Caki2 (cell line): Measurements from ENCODE around the gene DIO2. TPM values are rescaled to one million over a fixed set of nuclear protein-coding genes. Genes with fewer than 3 reads are reported as not detected.

Experiments used
- DNase-seq: peaks from one replicate; pipeline ENCODE4 v3.0.0-alpha.2; 2015; ENCODE audit warnings: low read depth
- in situ Hi-C: cut with HindIII; loops from 2 replicates; pipeline ENCODE4 v1.10.0; 2016; ENCODE audit warnings: low sequenced_read_pairs, low pct_unique_long_range_greater_than_20kb, mixed read lengths
- total RNA-seq: library from RNA; depleted of rRNA; stranded (reverse); fragments of >200 nt; shearing (Covaris generic); gene quantifications from 2 replicates; pipeline ENCODE4 v1.2.3, GENCODE V29; 2014; ENCODE audit warnings: low replicate concordance; rRNA removed

The DIO2 gene
- not detected in 2 replicates for total RNA-seq

DNA sequence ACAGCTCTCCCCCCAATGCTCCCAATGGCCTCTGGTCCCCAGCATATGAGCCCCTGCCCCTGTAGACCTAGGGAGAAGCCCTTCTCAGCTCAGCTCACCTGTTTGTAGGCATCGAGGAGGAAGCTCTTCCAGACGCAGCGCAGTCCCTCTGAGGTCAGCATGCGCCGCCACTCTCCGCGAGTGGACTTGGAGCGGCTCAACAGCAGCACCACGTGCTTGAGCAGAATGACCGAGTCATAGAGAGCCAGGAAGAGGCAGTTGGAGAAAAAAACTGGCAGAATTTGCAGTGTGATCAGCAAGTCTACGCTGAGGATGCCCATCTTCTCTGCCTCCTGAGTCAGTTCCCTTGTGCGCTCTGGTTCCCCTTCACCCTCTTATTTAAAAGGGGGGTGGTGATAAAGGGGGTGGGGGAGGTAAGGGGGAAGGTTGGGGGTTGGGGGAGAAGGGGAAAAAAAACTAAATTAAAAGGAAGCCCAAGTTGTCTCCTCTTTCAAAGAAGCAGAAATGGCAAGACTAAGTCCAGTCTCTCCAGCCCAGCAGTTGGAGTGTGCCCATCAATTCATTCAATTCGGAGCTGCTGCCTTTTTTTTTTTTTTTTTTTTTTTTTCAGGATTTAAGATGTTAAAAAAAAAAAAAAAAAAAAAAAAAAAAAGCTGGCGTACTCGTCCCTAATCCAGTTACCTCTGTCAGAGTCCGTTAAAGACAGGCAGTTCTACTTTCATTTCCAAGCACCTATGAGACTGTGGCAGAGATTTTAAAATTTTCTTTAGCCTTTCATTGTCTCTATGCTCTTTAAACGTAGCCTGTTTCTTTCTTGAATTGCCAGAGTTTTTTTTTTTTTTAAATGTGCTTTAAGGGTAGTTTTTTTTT is at the start of gene DIO2:
TSS of gene DIO2 (minus strand) at position 352 of the 870 bp plus-strand sequence. CDS start at position 320, 32 bp downstream.
- no peak for DNase-seq
- in situ Hi-C loops: no loop called here

DNA sequence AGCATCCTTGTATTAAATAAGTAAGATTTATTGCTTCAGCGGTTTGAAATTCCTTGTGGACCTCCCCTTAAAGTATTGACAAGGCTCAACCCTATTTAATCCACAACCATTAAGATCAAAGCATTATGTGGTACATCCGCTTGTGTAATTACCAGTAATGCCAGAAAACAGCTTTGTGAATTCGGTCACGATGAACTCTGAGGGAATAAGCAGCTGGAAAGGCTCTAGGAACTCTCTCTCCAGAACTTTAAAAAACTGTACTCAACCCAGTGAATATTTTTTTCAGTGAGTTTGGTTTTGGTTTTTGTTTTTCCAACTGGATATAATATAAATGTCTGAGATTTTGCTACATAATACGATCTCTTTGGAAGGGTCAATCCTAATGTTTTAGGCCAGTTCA is 49.3 kb upstream of the DIO2 start:
- in situ Hi-C loops: no loop called here
- DNase-seq: no peak

DNA sequence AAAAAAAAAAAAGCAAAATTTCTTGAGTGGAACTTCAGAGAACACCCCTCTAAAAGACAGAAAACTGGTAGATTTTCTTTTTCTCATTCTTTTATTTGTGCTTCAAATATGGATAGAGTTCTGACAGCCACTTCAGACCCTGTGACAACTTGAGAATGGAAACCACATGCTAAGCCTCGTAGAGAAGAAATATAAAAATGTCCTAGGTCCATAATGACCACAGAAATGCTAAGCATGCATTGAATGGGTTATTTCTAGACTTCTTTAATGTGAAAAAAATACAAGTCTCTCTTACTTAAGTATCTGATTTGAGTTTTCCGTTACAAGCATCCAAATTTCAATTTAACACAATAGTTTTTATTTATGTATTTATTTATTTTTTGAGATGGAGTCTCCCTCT is 28.3 kb upstream of the DIO2 start:
- in situ Hi-C loops: no loop called here
- DNase-seq: no peak

GRCh38 chr14:80237143-80237542 is 25.8 kb upstream of the DIO2 start:
- DNase-seq: no peak
- in situ Hi-C loops: no loop called here

DNA sequence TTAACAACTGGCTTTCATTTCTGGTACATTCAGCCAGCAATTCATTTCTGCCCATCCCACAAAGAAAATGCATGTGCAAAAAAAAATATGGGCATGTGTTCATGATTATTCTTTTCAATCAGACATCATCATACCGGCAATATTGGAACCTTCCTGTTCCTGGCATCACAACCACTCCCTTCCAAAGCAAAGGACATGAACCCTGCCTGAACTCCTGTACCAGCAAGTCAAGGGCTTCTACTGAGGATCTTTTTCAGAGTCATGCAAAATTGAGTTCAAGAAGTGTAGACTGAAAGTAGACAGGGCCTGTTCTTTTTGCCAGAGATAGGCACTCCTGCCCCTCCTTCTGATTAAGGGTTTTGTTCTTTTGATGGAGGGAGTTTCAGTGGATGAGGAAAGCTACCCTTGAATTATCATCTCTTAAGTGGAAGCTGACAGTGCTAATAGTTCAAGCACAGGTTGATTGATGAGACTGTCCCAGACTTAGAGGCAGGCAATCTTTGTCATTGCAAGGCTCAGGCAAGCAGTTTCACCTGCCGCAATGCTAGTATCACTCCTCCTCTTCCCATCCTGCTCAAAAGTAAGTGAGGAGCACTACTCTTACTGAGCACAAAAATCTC is 22.3 kb upstream of the DIO2 start:
- in situ Hi-C loops: no loop called here
- no peak for DNase-seq

- in situ Hi-C loops: no loop called here
Observed at GRCh38 chr14:80231702-80232101, 20.4 kb upstream of the DIO2 start.

DNA sequence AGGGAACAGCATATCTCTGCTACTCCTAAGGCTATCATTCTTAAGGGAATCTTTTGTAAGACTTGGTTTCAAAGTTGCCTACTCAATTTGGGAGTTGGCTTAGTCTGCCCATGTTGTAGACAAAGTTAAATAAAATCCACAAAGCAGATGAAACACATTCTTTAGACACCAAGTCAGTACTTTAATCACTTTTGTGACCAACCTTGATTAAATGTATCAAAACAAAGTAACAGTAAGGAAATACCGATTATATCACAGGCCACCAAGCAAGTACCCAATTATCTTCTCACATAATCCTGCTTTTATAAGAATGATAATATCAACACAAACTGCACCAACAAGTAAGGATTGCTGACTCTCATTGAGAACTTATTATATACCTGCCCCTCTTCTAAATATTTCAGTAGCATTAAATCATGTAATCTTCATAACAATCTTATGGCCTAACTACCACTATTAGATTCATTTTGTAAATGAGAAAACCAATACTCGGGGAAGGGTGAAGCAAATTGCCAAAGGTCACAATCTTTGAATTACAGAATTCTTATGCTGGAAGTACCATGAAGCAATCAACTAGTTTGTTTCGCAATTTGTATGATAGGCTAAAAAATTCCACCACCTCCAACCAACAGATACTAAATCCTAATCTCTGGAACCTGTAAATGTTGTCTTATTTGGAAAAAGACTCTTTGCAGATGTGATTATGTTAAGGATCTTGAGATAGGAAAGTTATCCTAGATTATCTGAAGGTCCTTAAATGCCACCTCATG is 12.6 kb upstream of the DIO2 start:
- in situ Hi-C loops: no loop called here
- no peak for DNase-seq

More at GRCh38 chr14:80231702-80232101, 20.4 kb upstream of the DIO2 start:
- no peak for DNase-seq

GRCh38 chr14:80216818-80217217 is 5.5 kb upstream of the DIO2 start:
- DNase-seq: peak; percentile 55
- in situ Hi-C loops: no loop called here

DNA sequence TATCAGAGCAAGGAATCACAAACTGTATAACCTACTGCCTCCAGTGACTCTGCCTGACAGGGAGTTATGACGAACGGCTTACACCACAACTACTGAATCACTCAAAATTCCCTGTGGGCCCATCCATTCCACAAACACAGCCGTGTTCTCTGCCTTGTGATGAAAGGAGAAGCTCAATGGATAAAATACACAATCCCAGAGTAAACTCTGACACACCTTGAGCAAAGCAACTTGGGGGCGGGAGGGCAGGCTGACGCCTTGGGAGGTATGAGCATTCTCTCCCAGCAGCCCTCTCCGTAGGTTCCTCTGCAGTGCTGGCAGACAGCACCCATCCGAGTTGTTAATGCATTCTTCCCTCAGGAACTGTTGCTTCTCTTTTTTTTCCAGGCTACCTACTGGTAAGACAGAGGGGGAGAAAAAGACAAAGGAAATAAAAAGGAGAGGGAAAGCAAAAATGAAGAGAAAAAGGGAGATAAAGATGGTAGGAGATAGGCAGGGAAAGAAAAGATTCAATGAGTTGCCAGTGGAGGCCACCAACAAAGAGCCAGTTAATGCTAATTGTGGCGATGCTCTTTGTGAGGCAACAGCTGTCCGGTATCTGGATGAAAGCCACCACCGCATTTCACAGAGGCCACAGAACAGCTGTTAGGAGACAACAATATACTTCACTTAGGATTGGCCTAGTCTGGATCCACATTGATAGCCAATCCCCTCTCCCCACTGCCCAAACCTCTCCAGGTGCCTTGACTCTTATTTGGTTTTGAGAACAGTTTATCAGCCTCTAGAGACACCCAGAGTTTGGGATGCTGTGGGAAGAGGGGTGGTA is 4.7 kb upstream of the DIO2 start:
- no peak for DNase-seq
- in situ Hi-C loops: no loop called here

GRCh38 chr14:80215081-80215480 is 3.8 kb upstream of the DIO2 start:
- DNase-seq: no peak
- in situ Hi-C loops: no loop called here

- DNase-seq: peak; percentile 6
- in situ Hi-C loops: no loop called here
Observed at GRCh38 chr14:80213602-80214001, 2.3 kb upstream of the DIO2 start.

- DNase-seq: no peak
- in situ Hi-C loops: no loop called here
Observed at GRCh38 chr14:80212023-80212397, 706 bp upstream of the DIO2 start.

GRCh38 chr14:80208461-80208860 is 2.8 kb downstream of the DIO2 start:
- in situ Hi-C loops: no loop called here
- DNase-seq: no peak

GRCh38 chr14:80206351-80207080 is 4.8 kb downstream of the DIO2 start:
- in situ Hi-C loops: no loop called here
- DNase-seq: no peak

DNA sequence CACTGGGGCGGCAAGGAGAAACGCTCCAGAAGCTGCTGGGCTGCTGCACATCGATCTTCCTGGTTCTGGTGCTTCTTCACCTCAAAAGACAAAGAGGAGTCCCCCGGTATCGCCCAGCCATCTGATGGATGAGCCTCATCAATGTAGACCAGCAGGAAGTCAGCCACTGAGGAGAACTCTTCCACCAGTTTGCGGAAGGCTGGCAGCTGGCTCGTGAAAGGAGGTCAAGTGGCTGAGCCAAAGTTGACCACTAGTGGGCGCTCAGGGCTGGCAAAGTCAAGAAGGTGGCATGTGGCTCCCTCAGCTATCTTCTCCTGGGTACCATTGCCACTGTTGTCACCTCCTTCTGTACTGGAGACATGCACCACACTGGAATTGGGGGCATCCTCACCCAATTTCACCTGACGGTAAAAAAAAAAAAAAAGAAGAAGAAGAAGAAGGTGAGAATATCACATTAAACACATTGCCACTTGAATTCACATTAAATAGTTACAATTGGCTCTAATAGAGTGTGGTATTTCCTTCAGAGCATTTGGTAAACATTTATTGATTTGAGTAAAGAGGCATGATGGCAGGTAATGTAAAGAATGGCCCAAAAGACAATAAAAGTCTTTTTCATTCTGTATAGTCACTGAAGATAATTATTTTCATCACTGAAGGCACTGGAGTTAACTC is 8.3 kb downstream of the DIO2 start:
- DNase-seq: no peak
- in situ Hi-C loops: no loop called here

- in situ Hi-C loops: no loop called here
- no peak for DNase-seq
Observed at GRCh38 chr14:80200093-80200492, 11.2 kb downstream of the DIO2 start.

- in situ Hi-C loops: no loop called here
- DNase-seq: no peak
Observed at GRCh38 chr14:80188571-80188970, 22.7 kb downstream of the DIO2 start.
